Inferior parietal cortex (tissue), 1 donor: Measurements from ENCODE around the gene USP5.
A peak's percentile ranks its signal among the peaks of the same experiment; 100 is the strongest.
"Not testable (repeated sequence)": the region's sequence is repeated elsewhere in the genome, so short reads cannot be mapped to it uniquely, and the experiment has no call there.

ENCODE experiments used
- DNase-seq: peaks from one replicate; pipeline ENCODE4 v3.0.0-alpha.2; 2016; ENCODE audit errors: extremely low spot score

Gene USP5

DNA sequence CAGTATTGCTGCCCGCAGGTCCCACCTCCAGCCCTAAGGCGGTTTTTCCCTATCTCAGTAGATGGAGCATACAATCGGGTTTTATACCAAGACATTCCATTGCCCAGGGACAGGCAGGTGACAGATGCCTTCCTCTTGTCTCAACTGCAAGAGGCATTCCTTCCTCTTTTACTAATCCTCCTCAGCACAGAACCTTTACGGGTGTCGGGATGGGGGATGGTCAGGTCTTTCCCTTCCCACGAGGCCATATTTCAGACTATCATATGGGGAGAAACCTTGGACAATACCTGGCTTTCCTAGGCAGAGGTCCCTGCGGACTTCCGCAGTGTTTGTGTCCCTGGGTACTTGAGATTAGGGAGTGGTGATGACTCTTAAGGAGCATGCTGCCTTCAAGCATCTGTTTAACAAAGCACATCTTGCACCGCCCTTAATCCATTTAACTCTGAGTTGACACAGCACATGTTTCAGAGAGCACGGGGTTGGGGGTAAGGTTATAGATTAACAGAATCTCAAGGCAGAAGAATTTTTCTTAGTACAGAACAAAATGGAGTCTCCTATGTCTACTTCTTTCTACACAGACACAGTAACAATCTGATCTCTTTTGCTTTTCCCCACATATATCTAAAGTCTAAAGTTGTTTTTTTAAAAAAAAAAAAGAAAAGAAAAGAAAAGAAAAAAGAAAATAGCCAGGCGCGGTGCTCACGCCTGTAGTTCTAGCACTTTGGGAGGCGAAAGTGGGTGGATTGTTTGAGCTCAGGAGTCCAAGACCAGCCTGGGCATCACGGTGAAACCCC is 34.5 kb downstream of the USP5 start:
- not testable (repeated sequence) for DNase-seq

DNA sequence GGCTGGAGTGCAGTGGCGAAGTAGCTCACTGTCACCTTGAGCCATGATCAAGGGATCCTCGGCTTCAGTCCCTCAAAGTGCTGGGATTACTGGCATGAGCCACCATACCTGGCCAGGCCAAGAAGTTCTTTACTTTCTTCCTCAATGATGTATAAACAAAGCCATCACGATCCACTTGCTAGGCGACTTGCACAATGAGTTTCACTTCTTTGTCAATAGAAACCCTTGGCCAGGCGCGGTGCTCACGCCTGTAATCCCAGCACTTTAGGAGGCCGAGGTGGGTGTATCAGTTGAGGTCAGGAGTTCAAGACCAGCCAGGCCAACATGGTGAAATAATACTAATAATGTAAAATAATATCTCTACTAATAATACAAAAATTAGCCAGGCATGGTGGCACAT is 35.5 kb downstream of the USP5 start:
- DNase-seq, result no peak

- DNase-seq, result no peak
Observed at GRCh38 chr12:6888360-6888759, 36.4 kb downstream of the USP5 start.

GRCh38 chr12:6888794-6889193 is 36.8 kb downstream of the USP5 start:
- DNase-seq, result not testable (repeated sequence)

DNA sequence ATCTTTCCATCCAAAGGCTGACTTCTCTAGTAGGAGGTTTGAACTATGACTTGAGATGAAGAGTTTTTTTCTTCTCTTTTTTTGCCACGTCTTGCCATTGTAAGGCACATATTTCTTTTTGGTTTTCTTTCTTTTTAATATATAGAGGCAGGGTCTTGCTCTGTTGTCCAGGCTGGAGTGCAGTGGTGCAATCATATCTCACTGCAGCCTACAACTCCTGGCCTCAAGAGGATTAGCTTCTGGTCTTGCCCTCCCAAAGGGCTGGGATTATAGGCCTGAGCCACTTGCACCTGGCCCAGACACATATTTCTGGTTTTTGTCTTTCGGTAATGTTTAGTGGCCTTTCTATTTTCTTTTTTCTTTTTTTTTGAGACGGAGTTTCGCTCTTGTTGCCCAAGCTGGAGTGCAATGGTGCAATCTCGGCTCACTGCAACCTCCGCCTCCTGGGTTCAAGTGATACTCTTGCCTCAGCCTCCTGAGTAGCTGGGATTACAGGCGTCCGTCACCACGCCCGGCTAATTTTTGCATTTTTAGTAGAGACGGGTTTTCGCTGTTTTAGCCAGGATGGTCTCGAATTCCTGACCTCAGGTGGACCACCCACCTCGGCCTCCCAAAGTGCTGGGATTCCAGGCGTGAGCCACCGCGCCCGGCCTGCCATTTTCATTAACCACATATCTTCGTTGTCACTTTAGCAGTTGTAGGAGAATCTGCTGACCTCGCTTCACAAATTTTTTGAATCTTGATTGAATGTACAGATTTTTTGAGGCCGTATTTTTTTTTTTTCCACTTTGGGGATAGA is 38.0 kb downstream of the USP5 start:
- not testable (repeated sequence) for DNase-seq

- DNase-seq, result peak; percentile 96
Observed at GRCh38 chr12:6890789-6891645, 39.1 kb downstream of the USP5 start.

- DNase-seq, result no peak
Observed at GRCh38 chr12:6891646-6892001, 39.7 kb downstream of the USP5 start.

GRCh38 chr12:6892683-6893082 is 40.7 kb downstream of the USP5 start:
- DNase-seq, result not testable (repeated sequence)

GRCh38 chr12:6894321-6894720 is 42.4 kb downstream of the USP5 start:
- no peak for DNase-seq

DNA sequence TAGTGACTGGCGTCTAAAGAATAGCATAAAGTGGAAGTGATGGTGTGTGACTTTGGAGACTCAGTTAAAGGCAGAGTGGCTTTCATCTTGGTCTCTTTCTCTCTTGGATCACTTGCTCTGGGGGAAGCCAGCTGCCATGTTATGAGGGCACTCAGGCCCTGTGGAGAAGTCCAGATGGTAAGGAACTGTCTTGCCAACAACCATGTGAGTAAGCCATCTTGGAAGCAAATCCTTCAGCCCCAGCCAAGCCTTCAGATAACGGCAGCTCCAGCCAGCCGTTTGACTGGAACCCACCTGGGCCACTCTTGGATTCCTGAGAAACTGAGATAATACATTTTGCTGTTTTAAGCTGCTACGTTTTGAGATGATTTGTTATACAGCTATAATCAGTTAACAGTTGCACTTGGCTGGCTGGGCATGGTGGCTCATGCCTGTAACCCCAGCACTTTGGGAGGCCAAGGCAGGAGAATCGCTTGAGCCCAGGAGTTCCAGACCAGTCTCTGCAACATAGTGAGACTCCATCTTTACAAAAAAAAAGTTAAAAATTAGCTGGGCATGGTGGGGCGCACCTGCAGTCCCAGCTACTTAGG is 45.0 kb downstream of the USP5 start:
- no peak for DNase-seq

DNA sequence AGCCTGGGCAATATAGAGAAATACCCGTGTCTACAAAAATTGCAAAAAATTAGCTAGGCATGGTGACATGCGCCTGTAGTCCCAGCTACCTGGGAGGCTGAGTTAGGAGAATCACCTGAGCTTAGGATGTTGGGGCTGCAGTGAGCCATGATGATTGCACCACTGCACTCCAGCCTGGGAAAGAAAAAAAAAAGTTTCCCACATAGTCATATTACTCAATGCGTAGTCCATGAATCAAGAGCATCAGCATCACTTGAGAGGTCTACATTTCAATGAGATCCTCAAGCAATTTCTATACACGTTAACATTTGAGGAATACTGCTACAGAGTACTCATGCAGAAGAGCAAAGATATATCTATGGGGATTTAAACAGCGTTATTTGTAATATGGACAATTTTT is 47.5 kb downstream of the USP5 start:
- no peak for DNase-seq

GRCh38 chr12:6899837-6900519 is 48.0 kb downstream of the USP5 start:
- DNase-seq, result no peak

DNA sequence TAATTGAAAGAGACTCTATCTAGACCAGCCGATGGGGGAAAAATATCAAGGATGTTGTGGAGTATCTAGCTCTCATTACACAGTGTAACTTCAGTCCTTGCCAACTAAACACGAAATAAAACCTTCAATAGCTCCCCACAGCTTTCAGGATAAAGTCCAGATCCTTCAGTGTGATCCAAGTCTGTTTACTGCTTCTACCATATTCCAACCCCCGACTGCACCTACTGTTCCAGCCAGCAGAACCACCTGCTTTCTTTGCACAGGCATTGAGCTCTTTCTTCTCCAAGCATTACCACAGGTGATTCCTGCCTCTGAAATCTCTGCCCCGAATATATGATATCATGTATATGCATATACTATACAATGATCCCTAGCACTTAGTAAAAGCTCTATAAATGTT is 50.5 kb downstream of the USP5 start:
- DNase-seq, result no peak

GRCh38 chr12:6903722-6904121 is 51.8 kb downstream of the USP5 start:
- no peak for DNase-seq

DNA sequence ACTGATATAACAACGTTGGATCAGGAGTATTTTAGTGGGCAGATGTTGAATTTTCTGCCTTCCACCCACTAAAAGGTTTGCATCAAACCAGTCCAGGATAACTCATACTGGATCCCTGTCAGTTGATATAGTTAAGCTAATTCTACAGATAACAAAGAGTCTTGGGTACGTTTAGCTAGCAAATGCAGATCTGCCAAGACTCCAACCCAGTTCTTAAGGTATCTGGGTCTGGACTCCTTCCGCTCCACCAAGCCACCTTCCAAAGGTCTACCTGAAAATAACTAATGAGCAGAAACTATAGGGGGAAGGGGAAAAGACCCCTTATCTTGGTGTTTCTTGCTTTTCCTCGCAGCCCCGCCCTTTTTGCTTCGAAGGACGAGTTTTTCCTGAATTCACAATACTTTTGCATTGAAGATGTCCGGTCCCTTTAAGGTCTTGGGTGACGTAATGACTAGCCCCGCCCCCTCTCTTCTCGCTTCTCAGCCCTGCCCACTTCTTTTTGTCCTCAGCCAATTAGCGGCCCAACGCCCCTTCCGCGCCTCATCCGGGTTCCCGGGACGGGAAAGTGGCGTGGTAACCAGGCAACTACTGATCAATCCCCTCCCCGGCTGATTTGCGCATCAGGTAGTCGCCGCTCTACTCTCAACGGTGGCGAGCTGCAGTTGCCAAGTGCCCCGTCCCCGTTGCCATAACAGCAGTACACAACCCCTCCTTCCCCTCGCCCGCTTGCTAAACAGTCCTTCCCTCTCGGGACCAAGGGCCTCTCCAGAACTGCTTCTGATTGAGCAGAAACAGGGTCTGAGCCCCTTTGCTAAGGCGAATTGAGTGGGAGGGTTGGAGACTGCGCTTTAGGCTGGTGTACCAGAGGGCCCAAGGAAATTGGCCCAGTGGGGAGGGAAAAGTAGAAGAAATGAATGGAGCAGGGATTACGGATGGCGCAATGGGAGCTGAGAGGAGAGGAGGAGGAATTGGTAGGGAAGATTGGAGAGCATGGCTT is 52.6 kb downstream of the USP5 start, which contains the start of gene LRRC23:
TSS of gene LRRC23 (plus strand) at position 543 of the 997 bp plus-strand sequence. CDS start 812 bp downstream, outside the sequence.
- DNase-seq, result peak; percentile 95

- no peak for DNase-seq
Observed at GRCh38 chr12:6905414-6906040, 53.6 kb downstream of the USP5 start.

DNA sequence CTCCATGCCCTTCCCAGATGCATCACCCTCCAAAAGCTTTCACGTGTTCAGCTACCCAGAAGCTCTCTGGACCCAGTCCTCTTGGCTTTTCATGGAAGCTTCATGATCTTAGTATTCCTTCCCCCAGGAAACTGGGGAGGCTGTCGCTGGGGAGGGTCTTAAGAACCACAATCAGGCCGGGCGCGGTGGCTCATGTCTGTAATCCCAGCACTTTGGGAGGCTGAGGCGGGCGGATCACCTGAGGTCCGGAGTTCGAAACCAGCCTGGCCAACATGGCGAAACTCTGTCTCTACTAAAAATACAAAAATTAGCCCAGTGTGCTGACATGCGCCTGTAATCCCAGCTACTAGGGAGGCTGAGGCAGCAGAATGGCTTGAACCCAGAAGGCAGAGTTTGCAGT is 56.2 kb downstream of the USP5 start:
- not testable (repeated sequence) for DNase-seq

DNA sequence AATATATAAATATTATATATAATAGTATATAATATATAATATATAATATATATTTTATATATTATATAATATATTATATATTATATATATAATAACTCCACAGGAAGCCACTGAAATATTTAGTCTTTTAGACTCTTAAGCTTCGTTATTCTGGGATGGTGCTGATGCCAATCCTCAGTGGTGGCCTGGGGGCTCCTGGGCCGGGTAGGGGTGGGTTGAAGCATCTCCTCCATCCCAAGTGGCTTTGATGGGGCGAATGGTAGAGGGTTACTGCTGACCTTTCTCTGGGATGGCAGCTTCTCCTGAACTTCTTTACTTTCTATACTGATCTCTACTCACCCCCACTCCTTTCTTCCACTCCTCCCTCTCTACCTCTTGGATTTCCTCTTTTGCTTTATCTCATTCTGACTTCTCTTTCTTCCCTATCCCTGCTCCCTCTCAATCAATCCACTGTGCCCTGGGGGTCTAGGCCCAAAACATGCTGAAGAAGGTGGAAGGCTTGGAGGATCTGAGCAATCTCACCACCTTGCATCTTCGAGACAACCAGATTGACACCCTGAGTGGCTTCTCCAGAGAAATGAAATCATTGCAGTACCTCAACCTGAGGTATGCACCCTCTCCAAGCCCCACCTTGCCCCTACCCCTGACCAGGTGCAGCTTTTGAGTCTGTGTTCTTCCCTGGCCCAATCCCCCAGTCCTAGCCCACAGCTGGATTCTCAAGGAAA is 57.6 kb downstream of the USP5 start:
- DNase-seq, result no peak
